ENCODE measurements around the gene PARD3.

PARD3 gene

DNA sequence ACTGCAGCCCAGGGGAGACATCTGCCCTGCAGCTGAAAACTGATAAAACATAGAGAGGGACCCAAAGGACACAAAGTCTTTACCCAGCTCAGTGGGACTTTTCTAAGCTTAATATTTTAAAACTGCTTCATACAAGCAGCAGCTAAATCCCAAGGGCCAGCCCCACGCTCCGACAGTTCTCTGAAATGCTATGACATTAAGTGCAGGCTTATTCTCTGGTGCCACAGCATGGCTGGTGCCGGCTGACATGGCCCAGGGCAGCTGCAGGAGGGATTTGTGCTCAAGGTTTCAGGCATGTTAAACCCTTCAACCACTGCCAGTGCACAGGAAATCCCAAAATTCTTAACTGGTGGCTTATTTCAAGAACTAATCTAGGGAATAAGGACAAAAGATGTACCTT, 170.9 kb downstream of the PARD3 start:
- Histone ChIP-seq H3K36me3 (ENCODE audit: insufficient read depth, low read length) (no peaks in the 10 kb centered on the region), H2AFZ (ENCODE audit: low read depth, low read length) (no peak overlapping the region), H3K9me3 (ENCODE audit: insufficient read depth, low read length, severe bottlenecking) (no peaks in the 10 kb centered on the region), H4K20me1 (ENCODE audit: insufficient read depth, low read length) (peaks cover 75% of the 10 kb centered on the region), H3K4me2 (ENCODE audit: insufficient read depth, low read length) (no peak overlapping the region), H3K4me1 (ENCODE audit: insufficient read depth, low read length) (no peaks in the 10 kb centered on the region), H3K79me2 (ENCODE audit: insufficient read depth, low read length) (peaks cover 77% of the 10 kb centered on the region), H3K9ac (ENCODE audit: low read depth, low read length) (no peak overlapping the region), H3K4me3 (ENCODE audit: low read depth in 1 of 2, low read length in 2 of 2) (no peak overlapping the region), H3K27me3 (ENCODE audit: insufficient read depth, low read length, poor library complexity) (no peaks in the 10 kb centered on the region), H3K27ac (ENCODE audit: low read length) (no peak overlapping the region)
- DNase-seq (no peak), ATAC-seq (ENCODE audit: insufficient read depth, low read depth) (no peak)
- no peak for TF ChIP-seq EZH2 (IDR thresholded peaks at IDR 0.05; ENCODE audit: borderline replicate concordance, low read depth, low read length, severe bottlenecking)
- TF ChIP-seq, protein P1, sequence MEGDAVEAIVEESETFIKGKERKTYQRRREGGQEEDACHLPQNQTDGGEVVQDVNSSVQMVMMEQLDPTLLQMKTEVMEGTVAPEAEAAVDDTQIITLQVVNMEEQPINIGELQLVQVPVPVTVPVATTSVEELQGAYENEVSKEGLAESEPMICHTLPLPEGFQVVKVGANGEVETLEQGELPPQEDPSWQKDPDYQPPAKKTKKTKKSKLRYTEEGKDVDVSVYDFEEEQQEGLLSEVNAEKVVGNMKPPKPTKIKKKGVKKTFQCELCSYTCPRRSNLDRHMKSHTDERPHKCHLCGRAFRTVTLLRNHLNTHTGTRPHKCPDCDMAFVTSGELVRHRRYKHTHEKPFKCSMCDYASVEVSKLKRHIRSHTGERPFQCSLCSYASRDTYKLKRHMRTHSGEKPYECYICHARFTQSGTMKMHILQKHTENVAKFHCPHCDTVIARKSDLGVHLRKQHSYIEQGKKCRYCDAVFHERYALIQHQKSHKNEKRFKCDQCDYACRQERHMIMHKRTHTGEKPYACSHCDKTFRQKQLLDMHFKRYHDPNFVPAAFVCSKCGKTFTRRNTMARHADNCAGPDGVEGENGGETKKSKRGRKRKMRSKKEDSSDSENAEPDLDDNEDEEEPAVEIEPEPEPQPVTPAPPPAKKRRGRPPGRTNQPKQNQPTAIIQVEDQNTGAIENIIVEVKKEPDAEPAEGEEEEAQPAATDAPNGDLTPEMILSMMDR (IDR thresholded peaks at IDR 0.05; ENCODE audit: borderline replicate concordance, extremely low read depth, low read length, poor library complexity, severe bottlenecking): no peak

DNA sequence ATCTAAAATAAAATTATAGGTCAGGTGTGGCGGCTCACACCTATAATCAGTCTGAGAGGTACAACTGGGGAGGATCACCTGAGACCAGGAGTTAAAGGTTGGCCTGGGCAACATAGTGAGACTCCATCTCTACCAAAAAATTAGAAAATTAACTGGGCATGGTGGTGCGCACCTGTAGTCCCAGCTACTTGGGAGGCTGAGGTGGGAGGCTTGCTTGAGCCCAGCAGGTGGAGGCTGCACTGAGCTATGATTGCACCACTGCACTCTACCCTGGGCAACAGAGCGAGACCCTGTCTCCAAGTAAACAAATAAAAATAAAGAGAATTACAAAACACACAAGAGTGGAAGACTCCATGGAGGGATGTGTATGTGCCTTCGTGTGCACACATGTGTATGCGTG, 171.5 kb downstream of the PARD3 start:
- no peaks in the 10 kb centered on the region for H3K36me3 ChIP-seq (ENCODE audit: insufficient read depth, low read length)
- ATAC-seq (ENCODE audit: insufficient read depth, low read depth) (no peak), DNase-seq (no peak)
- H4K20me1 ChIP-seq (ENCODE audit: insufficient read depth, low read length): peaks cover 68% of the 10 kb centered on the region
- H3K4me2 ChIP-seq (ENCODE audit: insufficient read depth, low read length): no peak overlapping the region
- no peaks in the 10 kb centered on the region for H3K9me3 ChIP-seq (ENCODE audit: insufficient read depth, low read length, severe bottlenecking)
- no peaks in the 10 kb centered on the region for H3K4me1 ChIP-seq (ENCODE audit: insufficient read depth, low read length)
- H3K9ac ChIP-seq (ENCODE audit: low read depth, low read length): no peak overlapping the region
- H3K27ac ChIP-seq (ENCODE audit: low read length): no peak overlapping the region
- H3K27me3 ChIP-seq (ENCODE audit: insufficient read depth, low read length, poor library complexity): no peaks in the 10 kb centered on the region
- no peak overlapping the region for H2AFZ ChIP-seq (ENCODE audit: low read depth, low read length)
- no peak for TF ChIP-seq EZH2 (IDR thresholded peaks at IDR 0.05; ENCODE audit: borderline replicate concordance, low read depth, low read length, severe bottlenecking)
- H3K79me2 ChIP-seq (ENCODE audit: insufficient read depth, low read length): peaks cover 71% of the 10 kb centered on the region
- no peak overlapping the region for H3K4me3 ChIP-seq (ENCODE audit: low read depth in 1 of 2, low read length in 2 of 2)

DNA sequence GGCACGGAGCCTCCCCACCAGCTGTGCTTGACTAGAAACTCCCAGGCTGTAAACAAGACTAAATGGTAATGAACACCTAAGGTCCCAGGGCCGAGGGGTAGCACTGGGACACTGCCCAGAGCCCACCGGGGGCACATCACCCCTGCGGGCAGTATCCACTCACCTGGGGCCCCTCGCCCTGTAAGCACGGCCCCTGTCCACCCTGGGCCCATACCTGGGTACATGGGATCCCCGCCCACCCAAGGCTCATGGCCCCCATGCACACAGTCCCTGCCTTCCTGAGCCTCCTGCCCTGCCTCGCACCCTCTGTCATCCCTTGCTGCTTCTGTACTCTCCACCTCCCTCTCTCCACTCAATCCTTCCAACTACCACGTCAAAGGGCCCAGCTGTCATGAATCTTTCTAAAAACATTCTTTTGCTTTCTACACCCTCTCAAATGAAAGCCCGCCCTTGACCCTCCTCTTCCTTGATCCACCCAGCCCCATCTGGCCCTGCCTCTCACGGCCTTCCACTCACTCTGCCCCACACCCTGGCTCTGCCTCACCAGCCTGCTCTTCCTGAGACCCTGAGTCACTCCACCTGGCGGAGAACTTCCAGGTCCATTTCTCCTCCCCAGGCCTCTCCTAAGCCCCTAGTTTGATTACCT, 173.1 kb downstream of the PARD3 start:
- TF ChIP-seq, protein P1 (IDR thresholded peaks at IDR 0.05; ENCODE audit: borderline replicate concordance, extremely low read depth, low read length, poor library complexity, severe bottlenecking): no peak
- H3K4me2 ChIP-seq (ENCODE audit: insufficient read depth, low read length): no peak overlapping the region

DNA sequence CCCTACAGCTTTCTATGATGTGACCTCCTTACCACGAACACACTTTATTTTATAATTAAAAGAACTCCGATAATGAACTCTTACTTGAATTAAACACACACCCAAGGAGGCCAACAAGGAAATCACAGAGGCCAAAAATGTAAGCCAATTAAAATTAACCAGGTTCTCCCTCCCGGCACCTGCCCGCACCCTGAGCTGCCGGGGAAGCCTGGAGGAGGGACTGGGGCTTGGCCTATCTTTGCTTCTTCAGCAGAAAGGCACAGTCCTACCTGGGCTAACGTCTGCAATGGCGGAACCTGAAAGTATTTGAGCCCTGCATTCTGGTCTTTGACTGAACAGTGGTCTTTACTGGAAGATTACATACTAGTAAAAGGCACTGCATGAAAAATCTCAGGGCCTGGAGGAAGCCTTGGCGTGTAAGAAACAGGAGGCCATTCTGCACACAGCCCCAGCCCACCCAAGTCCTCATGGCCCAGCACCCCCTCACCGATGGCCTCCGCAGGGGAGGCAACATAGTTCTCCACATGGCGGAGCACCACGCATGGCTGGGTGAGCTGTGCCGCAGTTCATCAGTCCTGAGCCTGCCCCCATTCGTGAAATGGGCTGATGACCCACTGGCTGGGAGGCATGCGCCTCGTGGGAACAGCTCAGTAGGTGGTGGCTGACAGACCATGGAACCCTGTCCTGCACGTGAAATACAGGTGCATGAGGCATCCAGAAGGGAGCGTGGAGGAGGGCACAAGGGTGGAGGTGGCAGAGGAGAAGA, 173.8 kb downstream of the PARD3 start:
- Histone ChIP-seq H2AFZ (ENCODE audit: low read depth, low read length) (no peak overlapping the region), H3K36me3 (ENCODE audit: insufficient read depth, low read length) (no peaks in the 10 kb centered on the region), H4K20me1 (ENCODE audit: insufficient read depth, low read length) (peaks cover 70% of the 10 kb centered on the region), H3K27me3 (ENCODE audit: insufficient read depth, low read length, poor library complexity) (no peaks in the 10 kb centered on the region), H3K79me2 (ENCODE audit: insufficient read depth, low read length) (peaks cover 70% of the 10 kb centered on the region), H3K4me1 (ENCODE audit: insufficient read depth, low read length) (no peaks in the 10 kb centered on the region), H3K4me2 (ENCODE audit: insufficient read depth, low read length) (no peak overlapping the region), H3K9ac (ENCODE audit: low read depth, low read length) (no peak overlapping the region), H3K27ac (ENCODE audit: low read length) (no peak overlapping the region), H3K9me3 (ENCODE audit: insufficient read depth, low read length, severe bottlenecking) (no peaks in the 10 kb centered on the region), H3K4me3 (ENCODE audit: low read depth in 1 of 2, low read length in 2 of 2) (no peak overlapping the region)
- no peak for TF ChIP-seq EZH2 (IDR thresholded peaks at IDR 0.05; ENCODE audit: borderline replicate concordance, low read depth, low read length, severe bottlenecking)
- TF ChIP-seq, protein P1 (IDR thresholded peaks at IDR 0.05; ENCODE audit: borderline replicate concordance, extremely low read depth, low read length, poor library complexity, severe bottlenecking): no peak
- no peak for DNase-seq
- no peak for ATAC-seq (ENCODE audit: insufficient read depth, low read depth)

More for the DNA sequence above, 173.1 kb downstream of the PARD3 start:
- Histone ChIP-seq H3K9me3 (ENCODE audit: insufficient read depth, low read length, severe bottlenecking) (no peaks in the 10 kb centered on the region), H3K36me3 (ENCODE audit: insufficient read depth, low read length) (no peaks in the 10 kb centered on the region), H3K9ac (ENCODE audit: low read depth, low read length) (no peak overlapping the region), H3K4me1 (ENCODE audit: insufficient read depth, low read length) (no peaks in the 10 kb centered on the region), H3K27ac (ENCODE audit: low read length) (no peak overlapping the region), H3K79me2 (ENCODE audit: insufficient read depth, low read length) (peaks cover 69% of the 10 kb centered on the region), H3K27me3 (ENCODE audit: insufficient read depth, low read length, poor library complexity) (no peaks in the 10 kb centered on the region), H3K4me3 (ENCODE audit: low read depth in 1 of 2, low read length in 2 of 2) (no peak overlapping the region), H2AFZ (ENCODE audit: low read depth, low read length) (no peak overlapping the region), H4K20me1 (ENCODE audit: insufficient read depth, low read length) (peaks cover 68% of the 10 kb centered on the region)
- no peak; the same call in 2 of the 3 replicates for ATAC-seq (ENCODE audit: insufficient read depth, low read depth)
- DNase-seq: no peak
